HEK293 (cell line): Measurements from ENCODE around the gene NOD2.
A peak's percentile ranks its signal among the peaks of the same experiment; 100 is the strongest.

Experiments
- CTCF ChIA-PET: fragments of 350-600 bp; formaldehyde crosslinking; extraction: SDS; loops from one replicate; lab custom pipeline; 2021; ENCODE audit warnings: antibody characterized with exemption; lab: Yijun Ruan, JAX
- POLR2A ChIA-PET: fragments of 300-600 bp; formaldehyde crosslinking; extraction: SDS; loops from one replicate; lab custom pipeline; 2020; ENCODE audit warnings: antibody characterized with exemption, inconsistent platforms; lab: Yijun Ruan, JAX
- H3K27ac ChIP-seq: fragments of 200-500 bp; sonication (Bioruptor generic); 2 replicates; pipeline ENCODE4 v1.5.1; 2014; ENCODE audit warnings: low read depth, low read length, control low read depth, inconsistent platforms; ENCODE audit errors: extremely low read depth
- H3K36me3 ChIP-seq, 2 experiments: fragments of 200-500 bp in 1 of 2; sonication (Bioruptor generic) in 1 of 2; 1 replicate in 1 of 2; 2 replicates in 1 of 2; pipeline ENCODE4 v1.5.1; 2014 to 2017; ENCODE audit warnings: inconsistent platforms in 2 of 2, low read length in 2 of 2; ENCODE audit not compliant: control insufficient read depth in 2 of 2, insufficient read depth in 1 of 2
- H3K4me1 ChIP-seq: fragments of 200-500 bp; sonication (Bioruptor generic); 2 replicates; pipeline ENCODE4 v1.5.1; 2014; ENCODE audit warnings: mild to moderate bottlenecking, low read length, inconsistent platforms; ENCODE audit not compliant: control insufficient read depth, insufficient read depth
- H3K4me3 ChIP-seq: 2 replicates; pipeline ENCODE4 v1.5.1; 2011; ENCODE audit warnings: low read depth, mild to moderate bottlenecking, control low read depth, low read length, moderate library complexity
- H3K9me3 ChIP-seq: fragments of 200-500 bp; sonication (Bioruptor generic); 2 replicates; pipeline ENCODE4 v1.5.1; 2014; ENCODE audit warnings: low read depth, low read length, inconsistent platforms; ENCODE audit not compliant: control insufficient read depth, insufficient read depth
- BCL11B ChIP-seq: fragments of 450-650 bp; formaldehyde crosslinking; IDR thresholded peaks from 2 replicates; pipeline ENCODE4 v1.5.1; 2016; ENCODE audit warnings: low read depth, missing biosample characterization, missing genetic modification characterization
- RBAK ChIP-seq: fragments of 450-650 bp; formaldehyde crosslinking; IDR thresholded peaks from 2 replicates; pipeline ENCODE4 v1.5.1; 2016; ENCODE audit warnings: missing biosample characterization, missing genetic modification characterization
- ZBTB48 ChIP-seq: fragments of 450-650 bp; formaldehyde crosslinking; IDR thresholded peaks from 2 replicates; pipeline ENCODE4 v1.5.1; 2016; ENCODE audit warnings: missing biosample characterization, missing genetic modification characterization
- ZFHX2 ChIP-seq: fragments of 450-650 bp; formaldehyde crosslinking; conservative IDR thresholded peaks from 2 replicates; pipeline ENCODE4 v1.5.1; 2016; ENCODE audit warnings: missing biosample characterization, missing genetic modification characterization
- ZNF302 ChIP-seq: fragments of 450-650 bp; formaldehyde crosslinking; IDR thresholded peaks from 2 replicates; pipeline ENCODE4 v1.5.1; 2016; ENCODE audit warnings: missing biosample characterization, missing genetic modification characterization, low read depth
- ZNF311 ChIP-seq: fragments of 450-650 bp; formaldehyde crosslinking; IDR thresholded peaks from 2 replicates; pipeline ENCODE4 v1.5.1; 2017; ENCODE audit warnings: missing biosample characterization, missing genetic modification characterization, borderline replicate concordance
- ZNF391 ChIP-seq: fragments of 450-650 bp; formaldehyde crosslinking; IDR thresholded peaks from 2 replicates; pipeline ENCODE4 v1.5.1; 2016; ENCODE audit warnings: low read depth, missing biosample characterization, missing genetic modification characterization, borderline replicate concordance
- ZNF544 ChIP-seq: fragments of 450-650 bp; formaldehyde crosslinking; IDR thresholded peaks from 2 replicates; pipeline ENCODE4 v1.5.0; 2017; ENCODE audit warnings: missing biosample characterization, missing genetic modification characterization
- ZNF548 ChIP-seq: fragments of 450-650 bp; formaldehyde crosslinking; IDR thresholded peaks from 2 replicates; pipeline ENCODE4 v1.5.1; 2016; ENCODE audit warnings: missing biosample characterization, missing genetic modification characterization
- ZNF664 ChIP-seq: fragments of 450-650 bp; formaldehyde crosslinking; IDR thresholded peaks from 2 replicates; pipeline ENCODE4 v1.5.1; 2016; ENCODE audit warnings: missing biosample characterization, missing genetic modification characterization
- TF ChIP-seq, protein P1 (sequence below): fragments of 450-650 bp; formaldehyde crosslinking; IDR thresholded peaks from 2 replicates; pipeline ENCODE4 v1.5.1; 2016; ENCODE audit warnings: missing biosample characterization, missing genetic modification characterization
- TF ChIP-seq, protein P2 (sequence below): fragments of 450-650 bp; formaldehyde crosslinking; IDR thresholded peaks from 2 replicates; pipeline ENCODE4 v1.5.1; 2017; ENCODE audit warnings: missing biosample characterization, missing genetic modification characterization
- TF ChIP-seq, protein P3 (sequence below): fragments of 450-650 bp; formaldehyde crosslinking; conservative IDR thresholded peaks from 2 replicates; pipeline ENCODE4 v1.5.1; 2016; ENCODE audit warnings: low read depth, missing biosample characterization, missing genetic modification characterization
- TF ChIP-seq, protein P4 (sequence below): fragments of 450-650 bp; formaldehyde crosslinking; IDR thresholded peaks from 2 replicates; pipeline ENCODE4 v1.5.1; 2017; ENCODE audit warnings: missing biosample characterization, missing genetic modification characterization

The NOD2 gene

DNA sequence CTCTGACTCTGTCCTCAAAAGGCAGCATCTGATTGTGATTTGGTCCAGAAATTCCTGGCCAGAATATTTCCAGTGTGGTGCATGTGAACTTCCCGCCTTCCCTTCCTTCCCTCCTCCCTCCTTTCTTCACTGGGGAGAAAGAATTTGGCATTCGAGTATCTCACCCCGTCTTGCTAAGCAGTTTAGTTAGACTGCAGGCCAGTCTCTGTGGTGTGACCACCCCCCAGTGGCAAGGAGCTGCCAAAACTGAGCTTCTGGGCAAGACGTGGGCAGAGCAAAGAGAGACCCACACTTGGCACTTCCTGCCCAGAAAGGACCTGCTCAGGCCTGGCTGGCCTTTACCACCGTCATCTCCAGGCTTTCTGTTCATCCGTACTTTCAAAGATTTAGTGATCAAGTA is 48.7 kb upstream of the NOD2 start:
- CTCF ChIA-PET = interaction anchor here (0.6 to 0.7 kb wide), 3 partner anchors 188 to 318 kb away, joined by 3 to 4 read pairs (median 3); no protein-coding TSS in a partner anchor
- Histone ChIP-seq H3K27ac (no peak overlapping the region), H3K9me3 (no peaks in the 10 kb centered on the region), H3K4me1 (no peaks in the 10 kb centered on the region), H3K36me3 (no peaks in the 10 kb centered on the region)
- POLR2A ChIA-PET = no interaction called here
- TF ChIP-seq, protein P1, sequence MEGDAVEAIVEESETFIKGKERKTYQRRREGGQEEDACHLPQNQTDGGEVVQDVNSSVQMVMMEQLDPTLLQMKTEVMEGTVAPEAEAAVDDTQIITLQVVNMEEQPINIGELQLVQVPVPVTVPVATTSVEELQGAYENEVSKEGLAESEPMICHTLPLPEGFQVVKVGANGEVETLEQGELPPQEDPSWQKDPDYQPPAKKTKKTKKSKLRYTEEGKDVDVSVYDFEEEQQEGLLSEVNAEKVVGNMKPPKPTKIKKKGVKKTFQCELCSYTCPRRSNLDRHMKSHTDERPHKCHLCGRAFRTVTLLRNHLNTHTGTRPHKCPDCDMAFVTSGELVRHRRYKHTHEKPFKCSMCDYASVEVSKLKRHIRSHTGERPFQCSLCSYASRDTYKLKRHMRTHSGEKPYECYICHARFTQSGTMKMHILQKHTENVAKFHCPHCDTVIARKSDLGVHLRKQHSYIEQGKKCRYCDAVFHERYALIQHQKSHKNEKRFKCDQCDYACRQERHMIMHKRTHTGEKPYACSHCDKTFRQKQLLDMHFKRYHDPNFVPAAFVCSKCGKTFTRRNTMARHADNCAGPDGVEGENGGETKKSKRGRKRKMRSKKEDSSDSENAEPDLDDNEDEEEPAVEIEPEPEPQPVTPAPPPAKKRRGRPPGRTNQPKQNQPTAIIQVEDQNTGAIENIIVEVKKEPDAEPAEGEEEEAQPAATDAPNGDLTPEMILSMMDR (tag by site-specific recombination) = peak; percentile 31; the same call in 1 of the 2 replicates
- no peak for TF ChIP-seq ZNF302 (tag by site-specific recombination)
- TF ChIP-seq ZNF664 (tag by site-specific recombination) = peak; percentile 38; the same call in 1 of the 2 replicates
- TF ChIP-seq, all 188 proteins: peak for 2
- H3K4me3 ChIP-seq = no peak overlapping the region

DNA sequence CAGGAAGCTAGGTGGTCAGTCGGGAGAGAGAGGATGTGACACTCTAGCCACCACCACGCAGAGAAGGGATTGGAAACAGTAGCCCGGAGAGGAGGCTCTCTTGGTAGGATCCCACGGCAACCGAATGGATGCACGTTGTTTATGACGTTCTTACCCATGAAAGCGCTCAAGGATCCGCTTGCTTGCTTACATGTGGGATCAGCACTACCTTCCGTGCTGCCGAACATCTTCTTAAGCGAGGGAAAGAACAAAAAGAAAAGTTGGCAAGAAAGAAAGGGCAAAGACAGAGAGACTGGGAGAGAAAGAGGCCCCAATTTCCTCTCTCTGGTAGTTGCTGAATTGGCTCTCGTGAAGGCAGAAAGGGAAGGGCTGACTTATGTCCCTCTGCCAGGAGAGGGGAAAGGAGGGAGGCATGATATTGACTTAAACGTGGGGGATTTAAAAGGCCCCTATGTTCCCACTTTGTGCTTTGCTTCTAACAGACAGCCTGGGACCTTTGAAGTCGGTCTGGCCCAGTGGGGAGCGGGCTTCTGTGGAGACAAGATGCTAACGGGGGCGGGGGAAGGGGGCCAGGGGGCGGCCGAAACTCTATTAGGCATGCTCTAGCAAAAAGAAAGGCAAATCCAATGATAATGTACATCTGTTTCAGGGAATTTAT is 47.7 kb upstream of the NOD2 start:
- no peaks in the 10 kb centered on the region for H3K9me3 ChIP-seq
- H3K36me3 ChIP-seq = no peaks in the 10 kb centered on the region
- ChIA-PET POLR2A (no interaction called here), CTCF (no interaction called here)
- no peak overlapping the region for H3K4me3 ChIP-seq
- no peaks in the 10 kb centered on the region for H3K4me1 ChIP-seq
- H3K27ac ChIP-seq = no peak overlapping the region
- TF ChIP-seq, protein P2, sequence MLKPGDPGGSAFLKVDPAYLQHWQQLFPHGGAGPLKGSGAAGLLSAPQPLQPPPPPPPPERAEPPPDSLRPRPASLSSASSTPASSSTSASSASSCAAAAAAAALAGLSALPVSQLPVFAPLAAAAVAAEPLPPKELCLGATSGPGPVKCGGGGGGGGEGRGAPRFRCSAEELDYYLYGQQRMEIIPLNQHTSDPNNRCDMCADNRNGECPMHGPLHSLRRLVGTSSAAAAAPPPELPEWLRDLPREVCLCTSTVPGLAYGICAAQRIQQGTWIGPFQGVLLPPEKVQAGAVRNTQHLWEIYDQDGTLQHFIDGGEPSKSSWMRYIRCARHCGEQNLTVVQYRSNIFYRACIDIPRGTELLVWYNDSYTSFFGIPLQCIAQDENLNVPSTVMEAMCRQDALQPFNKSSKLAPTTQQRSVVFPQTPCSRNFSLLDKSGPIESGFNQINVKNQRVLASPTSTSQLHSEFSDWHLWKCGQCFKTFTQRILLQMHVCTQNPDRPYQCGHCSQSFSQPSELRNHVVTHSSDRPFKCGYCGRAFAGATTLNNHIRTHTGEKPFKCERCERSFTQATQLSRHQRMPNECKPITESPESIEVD (tag by site-specific recombination) = no peak
- TF ChIP-seq ZNF544 (tag by site-specific recombination) (no peak), RBAK (tag by site-specific recombination) (no peak)
- TF ChIP-seq, protein P3, sequence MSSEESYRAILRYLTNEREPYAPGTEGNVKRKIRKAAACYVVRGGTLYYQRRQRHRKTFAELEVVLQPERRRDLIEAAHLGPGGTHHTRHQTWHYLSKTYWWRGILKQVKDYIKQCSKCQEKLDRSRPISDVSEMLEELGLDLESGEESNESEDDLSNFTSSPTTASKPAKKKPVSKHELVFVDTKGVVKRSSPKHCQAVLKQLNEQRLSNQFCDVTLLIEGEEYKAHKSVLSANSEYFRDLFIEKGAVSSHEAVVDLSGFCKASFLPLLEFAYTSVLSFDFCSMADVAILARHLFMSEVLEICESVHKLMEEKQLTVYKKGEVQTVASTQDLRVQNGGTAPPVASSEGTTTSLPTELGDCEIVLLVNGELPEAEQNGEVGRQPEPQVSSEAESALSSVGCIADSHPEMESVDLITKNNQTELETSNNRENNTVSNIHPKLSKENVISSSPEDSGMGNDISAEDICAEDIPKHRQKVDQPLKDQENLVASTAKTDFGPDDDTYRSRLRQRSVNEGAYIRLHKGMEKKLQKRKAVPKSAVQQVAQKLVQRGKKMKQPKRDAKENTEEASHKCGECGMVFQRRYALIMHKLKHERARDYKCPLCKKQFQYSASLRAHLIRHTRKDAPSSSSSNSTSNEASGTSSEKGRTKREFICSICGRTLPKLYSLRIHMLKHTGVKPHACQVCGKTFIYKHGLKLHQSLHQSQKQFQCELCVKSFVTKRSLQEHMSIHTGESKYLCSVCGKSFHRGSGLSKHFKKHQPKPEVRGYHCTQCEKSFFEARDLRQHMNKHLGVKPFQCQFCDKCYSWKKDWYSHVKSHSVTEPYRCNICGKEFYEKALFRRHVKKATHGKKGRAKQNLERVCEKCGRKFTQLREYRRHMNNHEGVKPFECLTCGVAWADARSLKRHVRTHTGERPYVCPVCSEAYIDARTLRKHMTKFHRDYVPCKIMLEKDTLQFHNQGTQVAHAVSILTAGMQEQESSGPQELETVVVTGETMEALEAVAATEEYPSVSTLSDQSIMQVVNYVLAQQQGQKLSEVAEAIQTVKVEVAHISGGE = no peak

DNA sequence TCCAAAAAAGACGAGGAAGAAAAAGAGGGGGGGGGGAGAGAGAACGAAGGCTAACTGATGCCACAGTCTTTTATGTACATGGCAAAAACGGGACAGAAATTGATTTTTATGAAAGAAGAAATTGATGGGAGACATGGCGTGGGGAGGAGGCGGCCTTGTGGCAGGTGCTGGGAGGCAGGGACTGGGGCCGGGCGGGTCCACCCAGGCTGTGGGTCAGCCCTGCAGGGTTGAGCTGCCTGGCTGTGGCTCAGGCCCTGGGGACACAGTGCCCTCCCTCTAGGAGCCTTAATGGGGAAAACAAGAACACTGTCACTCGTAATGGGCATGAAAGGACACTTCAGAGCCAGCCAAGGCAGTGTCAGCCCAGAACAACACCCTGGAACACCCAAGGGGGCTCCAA is 47.1 kb upstream of the NOD2 start:
- Histone ChIP-seq H3K36me3 (no peaks in the 10 kb centered on the region), H3K4me1 (no peaks in the 10 kb centered on the region), H3K27ac (no peak overlapping the region), H3K9me3 (no peaks in the 10 kb centered on the region), H3K4me3 (no peak overlapping the region)
- POLR2A ChIA-PET = no interaction called here
- TF ChIP-seq BCL11B (tag by site-specific recombination) = no peak
- TF ChIP-seq ZNF391 (tag by site-specific recombination) = no peak
- TF ChIP-seq ZBTB48 (tag by site-specific recombination) = no peak
- no peak for TF ChIP-seq ZNF548 (tag by site-specific recombination)
- no peak for TF ChIP-seq ZFHX2 (tag by site-specific recombination)
- TF ChIP-seq, protein P4, sequence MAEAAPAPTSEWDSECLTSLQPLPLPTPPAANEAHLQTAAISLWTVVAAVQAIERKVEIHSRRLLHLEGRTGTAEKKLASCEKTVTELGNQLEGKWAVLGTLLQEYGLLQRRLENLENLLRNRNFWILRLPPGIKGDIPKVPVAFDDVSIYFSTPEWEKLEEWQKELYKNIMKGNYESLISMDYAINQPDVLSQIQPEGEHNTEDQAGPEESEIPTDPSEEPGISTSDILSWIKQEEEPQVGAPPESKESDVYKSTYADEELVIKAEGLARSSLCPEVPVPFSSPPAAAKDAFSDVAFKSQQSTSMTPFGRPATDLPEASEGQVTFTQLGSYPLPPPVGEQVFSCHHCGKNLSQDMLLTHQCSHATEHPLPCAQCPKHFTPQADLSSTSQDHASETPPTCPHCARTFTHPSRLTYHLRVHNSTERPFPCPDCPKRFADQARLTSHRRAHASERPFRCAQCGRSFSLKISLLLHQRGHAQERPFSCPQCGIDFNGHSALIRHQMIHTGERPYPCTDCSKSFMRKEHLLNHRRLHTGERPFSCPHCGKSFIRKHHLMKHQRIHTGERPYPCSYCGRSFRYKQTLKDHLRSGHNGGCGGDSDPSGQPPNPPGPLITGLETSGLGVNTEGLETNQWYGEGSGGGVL = no peak
- no peak for TF ChIP-seq ZNF311
- CTCF ChIA-PET = no interaction called here
